ENCODE measurements around the gene ZFAND2A. TPM values are rescaled to one million over a fixed set of nuclear protein-coding genes. Genes with fewer than 3 reads are reported as not detected.
"Not testable (repeated sequence)": the region's sequence is repeated elsewhere in the genome, so short reads cannot be mapped to it uniquely, and the experiment has no call there.

The ZFAND2A gene
- polyA plus RNA-seq, 2 of the 4 experiments (the other 2 are of a cell fraction): 44.1 to 88.6 TPM

GRCh38 chr7:1209097-1209496 lies 49.1 kb upstream of the ZFAND2A start:
- TF ChIP-seq, protein P1, sequence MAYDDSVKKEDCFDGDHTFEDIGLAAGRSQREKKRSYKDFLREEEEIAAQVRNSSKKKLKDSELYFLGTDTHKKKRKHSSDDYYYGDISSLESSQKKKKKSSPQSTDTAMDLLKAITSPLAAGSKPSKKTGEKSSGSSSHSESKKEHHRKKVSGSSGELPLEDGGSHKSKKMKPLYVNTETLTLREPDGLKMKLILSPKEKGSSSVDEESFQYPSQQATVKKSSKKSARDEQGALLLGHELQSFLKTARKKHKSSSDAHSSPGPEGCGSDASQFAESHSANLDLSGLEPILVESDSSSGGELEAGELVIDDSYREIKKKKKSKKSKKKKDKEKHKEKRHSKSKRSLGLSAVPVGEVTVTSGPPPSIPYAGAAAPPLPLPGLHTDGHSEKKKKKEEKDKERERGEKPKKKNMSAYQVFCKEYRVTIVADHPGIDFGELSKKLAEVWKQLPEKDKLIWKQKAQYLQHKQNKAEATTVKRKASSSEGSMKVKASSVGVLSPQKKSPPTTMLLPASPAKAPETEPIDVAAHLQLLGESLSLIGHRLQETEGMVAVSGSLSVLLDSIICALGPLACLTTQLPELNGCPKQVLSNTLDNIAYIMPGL (CRISPR knock-in tag; IDR thresholded peaks at IDR 0.05; ENCODE audit: borderline replicate concordance): no peak
- no peak for TF ChIP-seq HDAC2 (IDR thresholded peaks at IDR 0.05)
- TF ChIP-seq EP300 (IDR thresholded peaks at IDR 0.05): no peak
- no peak for TF ChIP-seq CBX8 (IDR thresholded peaks at IDR 0.05)
- TF ChIP-seq SREBF2 (IDR thresholded peaks at IDR 0.05): no peak
- TF ChIP-seq RAD21 (conservative IDR thresholded peaks at IDR 0.05 in 1 of 2, IDR thresholded peaks at IDR 0.05 in 1 of 2): no peak
- TF ChIP-seq E2F6 (IDR thresholded peaks at IDR 0.05; ENCODE audit: borderline replicate concordance, low read depth): no peak
- TF ChIP-seq ESRRA (IDR thresholded peaks at IDR 0.05; ENCODE audit: borderline replicate concordance, low read length): no peak
- TF ChIP-seq, protein P2, sequence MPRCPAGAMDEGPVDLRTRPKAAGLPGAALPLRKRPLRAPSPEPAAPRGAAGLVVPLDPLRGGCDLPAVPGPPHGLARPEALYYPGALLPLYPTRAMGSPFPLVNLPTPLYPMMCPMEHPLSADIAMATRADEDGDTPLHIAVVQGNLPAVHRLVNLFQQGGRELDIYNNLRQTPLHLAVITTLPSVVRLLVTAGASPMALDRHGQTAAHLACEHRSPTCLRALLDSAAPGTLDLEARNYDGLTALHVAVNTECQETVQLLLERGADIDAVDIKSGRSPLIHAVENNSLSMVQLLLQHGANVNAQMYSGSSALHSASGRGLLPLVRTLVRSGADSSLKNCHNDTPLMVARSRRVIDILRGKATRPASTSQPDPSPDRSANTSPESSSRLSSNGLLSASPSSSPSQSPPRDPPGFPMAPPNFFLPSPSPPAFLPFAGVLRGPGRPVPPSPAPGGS (IDR thresholded peaks at IDR 0.05): no peak
- no peak for TF ChIP-seq TFCP2L1 (CRISPR knock-in tag; IDR thresholded peaks at IDR 0.05)
- TF ChIP-seq POLR2A (IDR thresholded peaks at IDR 0.05; ENCODE audit: low read length): no peak
- TF ChIP-seq CHD2 (IDR thresholded peaks at IDR 0.05; ENCODE audit: low read length, partially characterized antibody): no peak
- TF ChIP-seq ATOH8 (CRISPR knock-in tag; IDR thresholded peaks at IDR 0.05; ENCODE audit: low read depth): no peak
- no peak for TF ChIP-seq EHMT2 (IDR thresholded peaks at IDR 0.05; ENCODE audit: low read depth)
- TF ChIP-seq, protein P3, sequence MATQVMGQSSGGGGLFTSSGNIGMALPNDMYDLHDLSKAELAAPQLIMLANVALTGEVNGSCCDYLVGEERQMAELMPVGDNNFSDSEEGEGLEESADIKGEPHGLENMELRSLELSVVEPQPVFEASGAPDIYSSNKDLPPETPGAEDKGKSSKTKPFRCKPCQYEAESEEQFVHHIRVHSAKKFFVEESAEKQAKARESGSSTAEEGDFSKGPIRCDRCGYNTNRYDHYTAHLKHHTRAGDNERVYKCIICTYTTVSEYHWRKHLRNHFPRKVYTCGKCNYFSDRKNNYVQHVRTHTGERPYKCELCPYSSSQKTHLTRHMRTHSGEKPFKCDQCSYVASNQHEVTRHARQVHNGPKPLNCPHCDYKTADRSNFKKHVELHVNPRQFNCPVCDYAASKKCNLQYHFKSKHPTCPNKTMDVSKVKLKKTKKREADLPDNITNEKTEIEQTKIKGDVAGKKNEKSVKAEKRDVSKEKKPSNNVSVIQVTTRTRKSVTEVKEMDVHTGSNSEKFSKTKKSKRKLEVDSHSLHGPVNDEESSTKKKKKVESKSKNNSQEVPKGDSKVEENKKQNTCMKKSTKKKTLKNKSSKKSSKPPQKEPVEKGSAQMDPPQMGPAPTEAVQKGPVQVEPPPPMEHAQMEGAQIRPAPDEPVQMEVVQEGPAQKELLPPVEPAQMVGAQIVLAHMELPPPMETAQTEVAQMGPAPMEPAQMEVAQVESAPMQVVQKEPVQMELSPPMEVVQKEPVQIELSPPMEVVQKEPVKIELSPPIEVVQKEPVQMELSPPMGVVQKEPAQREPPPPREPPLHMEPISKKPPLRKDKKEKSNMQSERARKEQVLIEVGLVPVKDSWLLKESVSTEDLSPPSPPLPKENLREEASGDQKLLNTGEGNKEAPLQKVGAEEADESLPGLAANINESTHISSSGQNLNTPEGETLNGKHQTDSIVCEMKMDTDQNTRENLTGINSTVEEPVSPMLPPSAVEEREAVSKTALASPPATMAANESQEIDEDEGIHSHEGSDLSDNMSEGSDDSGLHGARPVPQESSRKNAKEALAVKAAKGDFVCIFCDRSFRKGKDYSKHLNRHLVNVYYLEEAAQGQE (IDR thresholded peaks at IDR 0.05): no peak
- TF ChIP-seq SMC3 (IDR thresholded peaks at IDR 0.05): no peak
- TF ChIP-seq BHLHE40 (IDR thresholded peaks at IDR 0.05; ENCODE audit: low read depth, low read length): no peak
- CTCF ChIA-PET: interaction anchor here (0.5 to 2.0 kb wide), 4 partner anchors 23 to 224 kb away, joined by 3 to 7 read pairs (median 4); no protein-coding TSS in a partner anchor
- H3K4me1 ChIP-seq: no peaks in the 10 kb centered on the region
- ATAC-seq: no peak
- FAIRE-seq: no peak
- no peak for DNase-seq (ENCODE audit: low read depth in 1 of 2, low spot score in 1 of 2)
- H3K9me3 ChIP-seq: no peaks in the 10 kb centered on the region
- no peak overlapping the region for H3K4me3 ChIP-seq
- no peak overlapping the region for H3K4me2 ChIP-seq
- H3K27ac ChIP-seq: no peak overlapping the region
- POLR2A ChIA-PET: no interaction called here
- WGBS (ENCODE audit: missing lambda C conversion rate): 80% methylated on average over 14 of the region's 14 CpGs

GRCh38 chr7:1205742-1206141 lies 45.7 kb upstream of the ZFAND2A start:
- CTCF ChIA-PET: interaction anchor here (1.1 to 2.5 kb wide), 7 partner anchors 11 to 226 kb away, joined by 3 to 11 read pairs (median 5); no protein-coding TSS in a partner anchor
- FAIRE-seq, ATAC-seq: not testable (repeated sequence)

More at GRCh38 chr7:1205742-1206141, 45.7 kb upstream of the ZFAND2A start:
- H3K4me1 ChIP-seq; H3K4me2 ChIP-seq; DNase-seq (ENCODE audit: low read depth in 1 of 2, low spot score in 1 of 2); H3K9me3 ChIP-seq; POLR2A ChIA-PET; H3K27ac ChIP-seq; H3K4me3 ChIP-seq: not testable (repeated sequence)
- 79% methylated on average over 7 of the region's 7 CpGs for WGBS (ENCODE audit: missing lambda C conversion rate)
